Endothelial cell (in vitro differentiated cells): ENCODE results near the gene VAPB. TPM values are rescaled to one million over a fixed set of nuclear protein-coding genes. Genes with fewer than 3 reads are reported as not detected.

Experiments used
- DNase-seq: peaks from one replicate; pipeline ENCODE4 v3.0.0; 2021; ENCODE audit warnings: low spot score
- H3K27ac Mint-ChIP-seq: one replicate; pipeline ENCODE4 v1.8.0; 2021; ENCODE audit warnings: mixed read lengths, inconsistent platforms; ENCODE audit not compliant: unreplicated experiment
- H3K27me3 Mint-ChIP-seq: one replicate; pipeline ENCODE4 v1.8.0; 2021; ENCODE audit warnings: mild to moderate bottlenecking, moderate library complexity, mixed read lengths, inconsistent platforms; ENCODE audit not compliant: unreplicated experiment
- H3K36me3 Mint-ChIP-seq: one replicate; pipeline ENCODE4 v1.8.0; 2021; ENCODE audit warnings: mild to moderate bottlenecking, low read depth, mixed read lengths, inconsistent platforms; ENCODE audit not compliant: unreplicated experiment
- H3K4me1 Mint-ChIP-seq: one replicate; pipeline ENCODE4 v1.8.0; 2021; ENCODE audit warnings: mild to moderate bottlenecking, mixed read lengths, inconsistent platforms; ENCODE audit not compliant: unreplicated experiment
- H3K4me3 Mint-ChIP-seq: one replicate; pipeline ENCODE4 v1.8.0; 2021; ENCODE audit warnings: mild to moderate bottlenecking, mixed read lengths, inconsistent platforms; ENCODE audit not compliant: unreplicated experiment
- H3K9me3 Mint-ChIP-seq: one replicate; pipeline ENCODE4 v1.8.0; 2021; ENCODE audit warnings: mixed read lengths, inconsistent platforms; ENCODE audit not compliant: unreplicated experiment
- CTCF ChIP-seq: fragments of 200-600 bp; sonication (generic); IDR thresholded peaks from one replicate; pipeline ENCODE4 v1.5.0; 2021; ENCODE audit warnings: antibody characterized with exemption; ENCODE audit not compliant: unreplicated experiment
- total RNA-seq: library from RNA; stranded (reverse); fragmentation: NEBNext Ultra II Directional; extraction: Animal tissue kit (Norgen Biotek cat#: 25700); gene quantifications from one replicate; pipeline ENCODE4 v1.2.1, GENCODE V29; 2021; ENCODE audit not compliant: unreplicated experiment

VAPB gene
- total RNA-seq, 1 donor from 2014 or later: 55.5 TPM

GRCh38 chr20:58463256-58463655 lies 74.2 kb downstream of the VAPB start:
- no peak for TF ChIP-seq CTCF

GRCh38 chr20:58464838-58465237 lies 75.8 kb downstream of the VAPB start:
- Mint-ChIP-seq H3K4me1 (no peaks in the 10 kb centered on the region), H3K27ac (no peak overlapping the region), H3K4me3 (no peak overlapping the region), H3K9me3 (no peaks in the 10 kb centered on the region), H3K27me3 (peaks cover 3% of the 10 kb centered on the region), H3K36me3 (no peaks in the 10 kb centered on the region)
- no peak for TF ChIP-seq CTCF
- no peak for DNase-seq

More at GRCh38 chr20:58463256-58463655, 74.2 kb downstream of the VAPB start:
- Mint-ChIP-seq H3K27ac (no peak overlapping the region), H3K27me3 (peaks cover 3% of the 10 kb centered on the region), H3K9me3 (no peaks in the 10 kb centered on the region), H3K36me3 (no peaks in the 10 kb centered on the region), H3K4me3 (no peak overlapping the region), H3K4me1 (no peaks in the 10 kb centered on the region)
- no peak for DNase-seq

GRCh38 chr20:58466095-58466708 lies 77.2 kb downstream of the VAPB start:
- Mint-ChIP-seq H3K36me3 (no peaks in the 10 kb centered on the region), H3K9me3 (no peaks in the 10 kb centered on the region), H3K27ac (no peak overlapping the region), H3K4me3 (no peak overlapping the region), H3K27me3 (peaks cover 3% of the 10 kb centered on the region), H3K4me1 (no peaks in the 10 kb centered on the region)
- no peak for DNase-seq
- TF ChIP-seq CTCF: no peak

DNA sequence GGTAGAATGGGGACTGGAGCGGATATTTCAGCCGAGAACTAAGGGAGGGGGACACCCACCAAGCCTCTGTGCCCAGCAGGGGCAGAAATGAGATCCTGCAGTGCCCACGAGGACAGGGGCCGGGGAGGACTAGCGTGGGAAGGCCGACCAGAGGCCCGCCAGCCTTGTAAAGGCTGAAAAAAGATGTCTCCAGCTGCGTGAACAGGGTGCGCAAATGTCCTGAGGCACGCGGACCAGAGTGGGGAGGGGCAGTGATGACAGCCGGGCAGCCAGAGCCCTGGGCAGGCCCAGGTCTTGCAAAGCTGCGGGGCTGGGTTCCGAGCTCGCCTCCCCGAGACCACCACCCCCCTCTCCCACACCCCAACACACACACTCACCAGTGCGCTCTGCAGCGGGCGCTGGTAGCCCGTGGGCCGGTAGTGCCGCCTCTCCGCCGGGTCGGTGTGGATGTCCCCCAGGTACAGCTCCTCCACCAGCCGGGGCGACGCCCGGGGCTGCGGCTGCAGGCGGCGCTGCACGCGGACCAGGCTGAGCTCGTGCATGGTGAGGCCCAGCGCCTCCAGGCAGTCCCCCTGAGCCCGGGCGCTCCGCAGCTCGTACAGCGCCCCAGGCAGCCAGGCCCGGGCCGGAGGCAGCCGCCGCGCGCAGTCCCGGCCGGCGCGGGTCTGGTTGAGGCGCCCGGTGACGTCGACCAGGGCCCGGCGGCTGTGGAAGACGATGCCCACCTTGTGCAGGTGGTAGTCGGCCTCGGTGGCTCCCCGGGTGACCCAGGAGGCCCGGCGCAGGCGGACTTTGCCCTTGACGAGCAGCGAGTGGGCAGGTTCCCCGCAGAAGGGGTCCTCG lies 77.9 kb downstream of the VAPB start:
- no peaks in the 10 kb centered on the region for H3K4me1 Mint-ChIP-seq
- no peak overlapping the region for H3K27ac Mint-ChIP-seq
- peaks cover 3% of the 10 kb centered on the region for H3K27me3 Mint-ChIP-seq
- no peaks in the 10 kb centered on the region for H3K36me3 Mint-ChIP-seq
- TF ChIP-seq CTCF: no peak
- no peak overlapping the region for H3K4me3 Mint-ChIP-seq
- no peak for DNase-seq
- no peaks in the 10 kb centered on the region for H3K9me3 Mint-ChIP-seq
